ENCODE results near the gene FABP3. TPM values are rescaled to one million over a fixed set of nuclear protein-coding genes. Genes with fewer than 3 reads are reported as not detected.

FABP3 gene
- total and polyA plus RNA-seq, 2 donors (not counting 3 experiments of a cell fraction or from before 2014, with no cell fraction given): 0.84 to 2.6 TPM

DNA sequence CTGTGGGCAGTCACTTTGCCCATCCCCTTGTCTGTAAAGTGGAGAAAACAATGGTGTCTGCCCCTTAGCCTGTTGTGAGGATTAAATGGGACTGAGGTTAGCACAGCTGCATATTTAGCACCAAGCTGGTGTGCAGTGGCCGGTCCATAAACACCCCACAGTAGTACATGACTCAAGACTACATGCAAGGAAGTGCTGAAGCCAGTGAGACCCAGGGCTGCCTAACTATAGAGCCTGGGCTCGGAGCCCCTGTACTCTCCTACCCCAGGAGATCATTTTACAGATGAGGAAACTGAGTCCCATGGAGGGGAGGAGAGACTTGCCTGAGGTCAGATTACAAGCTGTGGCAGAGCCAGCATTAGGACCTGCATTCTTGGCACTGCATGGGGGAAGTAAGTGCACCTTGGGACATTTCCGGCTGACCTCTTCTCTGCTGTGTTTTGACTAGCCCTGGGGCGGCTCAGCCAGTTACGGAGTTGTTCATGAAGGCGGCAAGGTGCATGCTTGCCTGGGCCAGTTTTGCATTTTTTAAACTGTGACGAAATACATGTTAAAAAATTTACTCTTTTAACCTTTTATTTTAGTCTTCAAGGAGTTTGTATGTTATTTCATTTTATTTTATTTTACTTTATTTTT is 43.3 kb upstream of the FABP3 start:
- Histone ChIP-seq H3K4me2 (ENCODE audit: insufficient read depth, low read length) (no peak overlapping the region), H3K36me3 (ENCODE audit: control insufficient read depth in 2 of 2, extremely low read depth in 1 of 2, insufficient read depth in 2 of 2, low read length in 2 of 2) (no peaks in the 10 kb centered on the region), H4K20me1 (replicated peaks; ENCODE audit: control insufficient read depth, extremely low read depth, insufficient read depth, low read length) (no peaks in the 10 kb centered on the region), H3K79me2 (ENCODE audit: control insufficient read depth, insufficient read depth, low read length) (no peaks in the 10 kb centered on the region), H3K9ac (replicated peaks; ENCODE audit: extremely low read depth, insufficient read depth, low read length) (no peak overlapping the region), H3K4me1 (ENCODE audit: control insufficient read depth, extremely low read depth, insufficient read depth, low read length) (peaks cover 5% of the 10 kb centered on the region), H3K27ac (ENCODE audit: insufficient read depth, low read depth, low read length) (no peak overlapping the region), H3K9me1 (replicated peaks; ENCODE audit: control insufficient read depth, extremely low read depth, insufficient read depth, low read length) (no peaks in the 10 kb centered on the region), H3K27me3 (ENCODE audit: control insufficient read depth in 2 of 2, insufficient read depth in 2 of 2, low read length in 2 of 2) (peaks cover 7 to 13% of the 10 kb centered on the region in 2 experiments), H2AFZ (ENCODE audit: low read depth, low read length) (no peak overlapping the region), H3K4me3 (replicated peaks in 1 of 3; ENCODE audit: insufficient read depth in 1 of 3, low read depth in 1 of 3, low read length in 3 of 3) (no peak overlapping the region), H3K9me3 (replicated peaks; ENCODE audit: control insufficient read depth, insufficient read depth, low read length) (no peaks in the 10 kb centered on the region)
- ChIA-PET CTCF (interaction anchor here (17.5 kb wide), 1 partner anchor 20 kb away, joined by 236 read pairs; no protein-coding TSS in a partner anchor), POLR2A (no interaction called here)
- no TSS peak for BruUV-seq (replicated peaks)
- dilution Hi-C loops (cut with MboI; ENCODE audit: extremely low pct_ligation_motif_present, low sequenced_read_pairs) (no loop called here), intact Hi-C loops (cut with micrococcal nuclease) (no loop called here)
- FAIRE-seq: no peak
- no peak for DNase-seq (ENCODE audit: low read depth, low spot score)
- TF ChIP-seq GATA2 (IDR thresholded peaks at IDR 0.05; ENCODE audit: insufficient read depth, insufficient read length, low read depth, low read length) (no peak), FOS (IDR thresholded peaks at IDR 0.05; ENCODE audit: borderline replicate concordance, insufficient read depth, low read length) (no peak), EZH2 (IDR thresholded peaks at IDR 0.05; ENCODE audit: borderline replicate concordance, low read depth, low read length, severe bottlenecking) (no peak), POLR2AphosphoS5 (IDR thresholded peaks at IDR 0.05; ENCODE audit: insufficient read depth, low read depth, low read length) (no peak), POLR2A (IDR thresholded peaks at IDR 0.05; ENCODE audit: low read depth, low read length) (no peak), JUN (IDR thresholded peaks at IDR 0.05; ENCODE audit: borderline replicate concordance, insufficient read depth, insufficient read length, low read depth) (no peak), MYC (IDR thresholded peaks at IDR 0.05; ENCODE audit: low read depth, low read length) (no peak)
- TF ChIP-seq, protein P1, sequence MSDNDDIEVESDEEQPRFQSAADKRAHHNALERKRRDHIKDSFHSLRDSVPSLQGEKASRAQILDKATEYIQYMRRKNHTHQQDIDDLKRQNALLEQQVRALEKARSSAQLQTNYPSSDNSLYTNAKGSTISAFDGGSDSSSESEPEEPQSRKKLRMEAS (IDR thresholded peaks at IDR 0.05; ENCODE audit: insufficient read depth, insufficient read length): no peak
- TF ChIP-seq, protein P2, sequence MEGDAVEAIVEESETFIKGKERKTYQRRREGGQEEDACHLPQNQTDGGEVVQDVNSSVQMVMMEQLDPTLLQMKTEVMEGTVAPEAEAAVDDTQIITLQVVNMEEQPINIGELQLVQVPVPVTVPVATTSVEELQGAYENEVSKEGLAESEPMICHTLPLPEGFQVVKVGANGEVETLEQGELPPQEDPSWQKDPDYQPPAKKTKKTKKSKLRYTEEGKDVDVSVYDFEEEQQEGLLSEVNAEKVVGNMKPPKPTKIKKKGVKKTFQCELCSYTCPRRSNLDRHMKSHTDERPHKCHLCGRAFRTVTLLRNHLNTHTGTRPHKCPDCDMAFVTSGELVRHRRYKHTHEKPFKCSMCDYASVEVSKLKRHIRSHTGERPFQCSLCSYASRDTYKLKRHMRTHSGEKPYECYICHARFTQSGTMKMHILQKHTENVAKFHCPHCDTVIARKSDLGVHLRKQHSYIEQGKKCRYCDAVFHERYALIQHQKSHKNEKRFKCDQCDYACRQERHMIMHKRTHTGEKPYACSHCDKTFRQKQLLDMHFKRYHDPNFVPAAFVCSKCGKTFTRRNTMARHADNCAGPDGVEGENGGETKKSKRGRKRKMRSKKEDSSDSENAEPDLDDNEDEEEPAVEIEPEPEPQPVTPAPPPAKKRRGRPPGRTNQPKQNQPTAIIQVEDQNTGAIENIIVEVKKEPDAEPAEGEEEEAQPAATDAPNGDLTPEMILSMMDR (IDR thresholded peaks at IDR 0.05; ENCODE audit: extremely low read depth in 1 of 2, insufficient read depth in 1 of 2, low read depth in 1 of 2, low read length in 2 of 2): no peak
